ENCODE data around the gene TPK1. TPM values are rescaled to one million over a fixed set of nuclear protein-coding genes. Genes with fewer than 3 reads are reported as not detected.
"Not testable (repeated sequence)": the region's sequence is repeated elsewhere in the genome, so short reads cannot be mapped to it uniquely, and the experiment has no call there.

Gene TPK1
- total RNA-seq, 2 donors from 2014 or later: 20.3 to 21.7 TPM

DNA sequence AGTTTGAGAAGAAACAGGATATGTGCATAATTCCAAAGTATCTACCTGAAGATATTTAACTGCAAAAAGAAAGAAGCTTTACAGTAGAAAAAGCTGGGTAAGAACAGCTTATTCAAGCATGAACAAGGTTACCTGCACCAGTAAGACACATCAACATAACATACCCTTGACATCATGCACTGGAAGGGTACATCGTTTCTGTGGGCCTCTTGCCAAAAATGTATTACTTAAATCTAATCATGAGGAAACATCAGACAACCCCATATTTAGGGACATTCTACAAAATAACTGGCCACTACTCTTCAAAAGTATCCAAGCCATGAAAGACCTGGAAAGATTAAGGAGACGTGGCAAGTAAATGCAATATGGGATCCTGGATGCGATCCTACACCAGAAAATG lies 18.9 kb downstream of the TPK1 start:
- H3K36me3 Mint-ChIP-seq (ENCODE audit: low read depth): no peaks in the 10 kb centered on the region
- ATAC-seq (no peak), DNase-seq (no peak)
- peaks cover 44% of the 10 kb centered on the region for H3K4me1 Mint-ChIP-seq
- no peak overlapping the region for H3K4me3 Mint-ChIP-seq
- H3K27me3 Mint-ChIP-seq: no peaks in the 10 kb centered on the region
- peak overlapping the region; percentile 99 for H3K27ac Mint-ChIP-seq
- H3K9me3 ChIP-seq (ENCODE audit: control insufficient read depth, low read length, poor library complexity, severe bottlenecking): no peaks in the 10 kb centered on the region

DNA sequence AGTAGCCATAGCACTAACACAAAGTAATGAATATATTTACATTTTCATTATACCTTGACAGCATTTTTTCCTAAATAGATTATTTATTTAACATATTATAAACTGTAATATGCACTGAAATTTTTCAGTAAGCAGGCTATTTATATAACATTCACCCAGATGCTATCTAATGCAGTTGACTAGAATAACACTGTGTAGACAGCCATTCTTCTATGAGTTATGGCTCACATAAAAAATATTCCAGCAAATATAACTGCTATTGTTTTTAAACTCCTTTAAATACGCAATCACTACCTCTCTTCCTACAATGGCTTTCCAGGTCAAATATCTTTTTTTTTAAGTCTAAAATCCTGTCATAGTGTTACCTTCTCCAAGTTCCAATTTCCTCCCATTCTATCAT lies 21.6 kb downstream of the TPK1 start:
- DNase-seq (no peak), ATAC-seq (no peak)
- Mint-ChIP-seq H3K27me3 (no peaks in the 10 kb centered on the region), H3K36me3 (ENCODE audit: low read depth) (no peaks in the 10 kb centered on the region), H3K27ac (peak overlapping the region; percentile 90), H3K4me3 (no peak overlapping the region), H3K4me1 (peaks cover 35% of the 10 kb centered on the region)
- H3K9me3 ChIP-seq (ENCODE audit: control insufficient read depth, low read length, poor library complexity, severe bottlenecking): no peaks in the 10 kb centered on the region

DNA sequence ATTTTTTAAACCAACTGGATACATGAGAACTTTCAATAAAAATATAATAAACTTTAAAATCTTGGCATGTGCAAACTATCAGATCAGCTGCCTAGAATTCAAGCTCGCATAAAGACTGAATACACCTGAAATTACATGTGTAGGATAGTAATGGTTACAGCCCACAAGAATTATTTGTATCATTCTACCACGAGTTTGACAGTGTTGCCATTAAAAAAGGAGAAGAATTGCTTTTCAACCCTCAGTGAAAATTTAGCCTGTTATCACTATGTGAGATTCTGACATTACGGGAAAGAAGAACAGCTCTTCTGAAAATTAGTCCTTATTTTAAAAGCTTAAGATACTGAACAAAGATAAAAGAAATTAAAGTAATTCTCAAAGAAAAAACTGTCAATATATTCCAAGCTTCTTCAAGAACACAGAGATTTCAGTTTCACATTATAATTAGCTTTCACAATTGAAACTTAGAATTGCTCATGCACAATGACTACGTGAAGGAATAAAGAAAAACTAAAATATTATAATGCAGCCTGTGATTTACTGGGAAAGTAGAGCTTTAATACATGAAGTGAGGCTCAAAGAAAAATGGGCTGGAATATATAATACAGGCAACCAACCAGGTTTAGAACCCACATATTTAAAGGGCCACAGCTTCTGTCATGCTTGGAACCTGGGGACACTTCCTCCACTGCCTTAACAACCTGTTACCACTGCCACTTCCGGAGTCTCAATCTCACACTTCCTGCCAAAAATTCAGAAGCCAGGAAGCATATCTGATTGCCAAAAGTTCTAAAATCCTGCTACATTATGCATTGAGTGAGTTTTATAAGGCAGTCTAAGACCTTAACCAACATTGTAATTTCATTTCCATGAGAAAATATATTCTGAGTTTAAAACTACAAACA lies 23.2 kb downstream of the TPK1 start:
- no peaks in the 10 kb centered on the region for H3K36me3 Mint-ChIP-seq (ENCODE audit: low read depth)
- peak overlapping the region; percentile 90 for H3K27ac Mint-ChIP-seq
- peaks cover 30% of the 10 kb centered on the region for H3K4me1 Mint-ChIP-seq
- no peaks in the 10 kb centered on the region for H3K9me3 ChIP-seq (ENCODE audit: control insufficient read depth, low read length, poor library complexity, severe bottlenecking)
- DNase-seq: peak in 1 of 3 donors; percentile 18
- H3K27me3 Mint-ChIP-seq: no peaks in the 10 kb centered on the region
- ATAC-seq: peak; percentile 95
- peak overlapping the region; percentile 61 for H3K4me3 Mint-ChIP-seq

DNA sequence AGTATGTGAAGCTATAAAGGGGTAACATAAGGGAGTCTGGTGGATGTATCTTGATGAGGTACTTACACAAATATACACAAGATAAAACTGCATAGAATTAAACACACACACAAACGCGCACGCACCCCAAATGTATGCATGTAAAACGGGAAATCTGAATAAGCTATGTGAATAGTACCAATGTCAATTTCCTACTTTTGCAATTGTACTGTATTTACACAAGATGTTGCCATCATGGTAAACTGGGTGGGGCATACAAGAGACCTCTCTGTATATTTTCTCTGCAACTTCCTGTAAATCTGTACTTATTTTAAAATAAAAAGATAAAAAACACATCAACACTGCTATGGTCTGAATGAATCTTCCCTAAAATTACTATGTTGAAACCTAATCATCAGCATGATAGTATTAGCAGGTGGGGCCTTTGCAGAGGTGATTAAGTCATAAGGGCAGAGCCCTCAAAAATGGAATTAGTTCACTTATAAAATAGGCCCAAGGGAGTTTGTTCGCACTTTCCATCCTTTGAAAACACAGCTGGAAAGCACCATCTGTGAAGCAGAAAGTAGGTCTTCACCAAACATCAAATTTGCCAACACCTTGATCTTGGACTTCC lies 30.1 kb downstream of the TPK1 start:
- peaks cover 21% of the 10 kb centered on the region for H3K4me1 Mint-ChIP-seq
- DNase-seq: no peak
- H3K36me3 Mint-ChIP-seq (ENCODE audit: low read depth): peaks cover 3% of the 10 kb centered on the region
- H3K27me3 Mint-ChIP-seq: no peaks in the 10 kb centered on the region
- no peak overlapping the region for H3K4me3 Mint-ChIP-seq
- no peaks in the 10 kb centered on the region for H3K9me3 ChIP-seq (ENCODE audit: control insufficient read depth, low read length, poor library complexity, severe bottlenecking)
- H3K27ac Mint-ChIP-seq: no peak overlapping the region
- ATAC-seq: no peak

DNA sequence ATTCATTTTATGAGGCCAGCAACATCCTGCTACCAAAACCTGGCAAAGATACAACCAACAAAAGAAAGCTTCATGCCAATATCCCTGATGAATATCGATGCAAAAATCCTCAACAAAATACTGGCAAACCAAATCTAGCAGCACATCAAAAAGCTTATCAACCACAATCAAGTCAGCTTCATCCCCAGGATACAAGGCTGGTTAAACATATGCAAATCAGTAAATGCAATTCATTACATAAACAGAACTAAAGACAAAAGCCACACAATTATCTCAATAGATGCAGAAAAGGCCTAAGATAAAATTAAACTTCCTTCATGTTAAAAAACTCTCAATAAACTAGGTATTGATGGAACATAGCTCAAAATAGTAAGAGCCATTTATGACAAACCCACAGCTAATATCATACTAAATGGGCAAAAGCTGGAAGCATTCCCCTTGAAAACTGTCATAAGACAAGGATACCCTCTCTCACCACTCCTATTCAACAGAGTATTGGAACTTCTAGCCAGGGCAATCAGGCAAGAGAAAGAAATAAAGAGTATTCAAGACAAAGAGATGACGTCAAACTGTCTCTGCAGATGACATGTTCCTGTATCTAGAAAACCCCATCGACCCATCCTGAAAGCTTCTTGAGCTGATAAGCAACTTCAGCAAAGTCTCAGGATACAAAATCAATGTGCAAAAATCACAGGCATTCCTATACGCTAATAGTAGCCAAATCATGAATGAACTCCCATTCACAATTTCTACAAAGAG lies 35.0 kb downstream of the TPK1 start:
- Mint-ChIP-seq H3K4me1 (peaks cover 21% of the 10 kb centered on the region), H3K4me3 (peak overlapping the region; percentile 39)
- H3K27ac Mint-ChIP-seq; ATAC-seq; H3K36me3 Mint-ChIP-seq (ENCODE audit: low read depth); DNase-seq; H3K9me3 ChIP-seq (ENCODE audit: control insufficient read depth, low read length, poor library complexity, severe bottlenecking); H3K27me3 Mint-ChIP-seq: not testable (repeated sequence)

DNA sequence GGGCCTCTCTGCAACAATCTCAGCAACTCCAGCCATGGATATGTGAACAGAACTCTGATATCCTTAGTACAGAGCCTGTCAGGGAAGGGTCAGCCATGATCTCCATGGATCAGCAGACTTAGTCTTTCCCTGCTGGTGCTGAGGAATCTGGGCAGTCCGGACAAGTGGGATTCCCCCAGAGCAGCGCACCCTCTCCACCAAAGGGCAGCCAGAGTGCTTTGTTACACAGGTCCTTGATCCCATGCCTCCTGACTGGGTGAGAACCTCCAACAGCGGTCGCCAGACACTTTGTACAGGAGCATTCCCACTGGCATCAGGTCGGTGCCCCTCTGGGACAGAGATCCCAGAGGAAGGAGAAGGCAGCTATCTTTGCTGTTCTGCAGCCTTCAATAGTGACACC lies 38.9 kb downstream of the TPK1 start:
- Mint-ChIP-seq H3K4me3 (no peak overlapping the region), H3K36me3 (ENCODE audit: low read depth) (no peaks in the 10 kb centered on the region)

DNA sequence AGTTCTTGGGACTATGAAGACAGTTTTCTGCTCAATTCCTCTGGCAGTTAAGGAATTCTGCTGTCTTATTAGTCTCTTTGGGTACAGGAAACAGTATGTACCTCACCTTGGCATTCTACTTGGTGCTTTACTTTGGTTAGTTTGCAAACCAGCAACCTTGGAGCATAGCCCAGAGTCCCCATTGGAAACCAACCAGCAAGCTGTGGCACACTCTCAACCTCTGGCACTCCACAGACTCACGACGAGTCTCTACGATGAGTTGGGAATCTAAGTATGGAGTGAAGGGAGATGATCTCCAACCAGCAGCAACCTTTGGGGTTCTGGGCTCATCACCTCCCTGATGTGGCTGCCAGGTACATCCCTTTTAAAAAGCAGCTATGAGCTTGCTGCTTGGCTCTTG lies 43.8 kb downstream of the TPK1 start:
- Mint-ChIP-seq H3K4me3 (no peak overlapping the region), H3K4me1 (peaks cover 7% of the 10 kb centered on the region), H3K27ac (no peak overlapping the region), H3K36me3 (ENCODE audit: low read depth) (no peaks in the 10 kb centered on the region), H3K27me3 (no peaks in the 10 kb centered on the region)
- ATAC-seq: no peak
- DNase-seq: no peak
- no peaks in the 10 kb centered on the region for H3K9me3 ChIP-seq (ENCODE audit: control insufficient read depth, low read length, poor library complexity, severe bottlenecking)

More for the DNA sequence above, 38.9 kb downstream of the TPK1 start:
- no peaks in the 10 kb centered on the region for H3K9me3 ChIP-seq (ENCODE audit: control insufficient read depth, low read length, poor library complexity, severe bottlenecking)
- H3K27me3 Mint-ChIP-seq: no peaks in the 10 kb centered on the region
- no peak for ATAC-seq
- peaks cover 19% of the 10 kb centered on the region for H3K4me1 Mint-ChIP-seq
- no peak for DNase-seq
- H3K27ac Mint-ChIP-seq: peak overlapping the region; percentile 51

DNA sequence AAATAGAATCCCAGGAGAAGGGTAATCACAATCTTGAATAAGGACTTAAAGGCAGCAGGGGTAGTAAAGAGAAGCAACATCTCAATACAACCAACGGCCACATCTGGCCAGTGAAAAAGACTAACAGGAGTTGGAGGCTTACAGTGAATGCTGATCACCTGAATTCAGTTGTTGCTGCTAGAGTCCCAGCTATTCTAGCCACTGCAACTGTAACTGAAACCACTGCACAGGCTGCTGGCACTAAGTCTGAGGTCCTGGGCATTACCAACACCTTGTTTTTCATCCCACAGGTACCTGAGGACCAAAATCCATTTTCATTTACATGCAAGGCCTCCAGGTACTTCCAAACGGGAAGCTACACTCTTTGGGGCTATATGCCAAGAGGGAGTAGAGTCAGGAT lies 44.4 kb downstream of the TPK1 start:
- H3K27me3 Mint-ChIP-seq: no peaks in the 10 kb centered on the region

DNA sequence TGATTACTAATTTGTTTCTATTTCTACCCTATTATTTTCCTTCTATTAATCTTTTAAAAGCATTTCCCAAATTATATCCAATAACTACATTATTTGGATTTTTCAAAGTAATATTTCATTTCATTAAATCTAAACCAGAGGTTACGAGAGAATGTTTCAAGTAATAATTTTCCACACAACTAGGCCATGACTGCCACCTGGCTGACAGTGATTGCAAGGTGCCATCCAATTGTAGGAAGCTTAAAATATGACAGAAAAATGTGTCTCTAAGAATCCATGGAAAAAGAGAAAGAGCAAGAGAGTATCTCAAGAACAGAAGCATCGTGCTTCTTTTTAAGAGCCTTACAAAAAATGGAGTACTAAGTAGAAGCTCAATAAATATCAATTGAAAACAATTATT lies 48.7 kb downstream of the TPK1 start:
- no peaks in the 10 kb centered on the region for H3K27me3 Mint-ChIP-seq
- DNase-seq (no peak), ATAC-seq (no peak)
- H3K4me1 Mint-ChIP-seq: peaks cover 12% of the 10 kb centered on the region
- H3K9me3 ChIP-seq (ENCODE audit: control insufficient read depth, low read length, poor library complexity, severe bottlenecking): no peaks in the 10 kb centered on the region
- H3K4me3 Mint-ChIP-seq: no peak overlapping the region
- H3K27ac Mint-ChIP-seq: no peak overlapping the region
- H3K36me3 Mint-ChIP-seq (ENCODE audit: low read depth): no peaks in the 10 kb centered on the region

More for the DNA sequence above, 44.4 kb downstream of the TPK1 start:
- no peaks in the 10 kb centered on the region for H3K36me3 Mint-ChIP-seq (ENCODE audit: low read depth)
- ATAC-seq (no peak), DNase-seq (no peak)
- H3K9me3 ChIP-seq (ENCODE audit: control insufficient read depth, low read length, poor library complexity, severe bottlenecking): no peaks in the 10 kb centered on the region
- H3K27ac Mint-ChIP-seq: no peak overlapping the region
- peaks cover 11% of the 10 kb centered on the region for H3K4me1 Mint-ChIP-seq
- H3K4me3 Mint-ChIP-seq: no peak overlapping the region

DNA sequence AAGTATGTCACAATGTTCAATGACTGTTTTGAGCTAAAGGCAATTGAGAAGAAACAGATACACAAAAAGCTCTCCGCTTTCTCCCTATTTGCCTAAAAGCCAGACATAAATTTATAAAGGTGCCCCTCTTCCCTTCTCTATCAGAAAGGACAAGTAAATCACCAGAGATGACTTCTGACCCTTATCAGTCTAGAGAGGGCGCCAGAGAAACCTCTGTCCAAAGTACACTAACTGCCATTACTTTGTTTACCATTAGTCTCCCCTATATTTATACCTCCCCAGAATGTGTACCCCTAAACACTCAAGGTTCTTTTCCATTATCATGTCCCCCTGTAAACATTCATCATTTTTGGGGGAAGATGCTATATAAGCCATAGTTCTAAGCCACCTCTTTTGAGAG lies 49.3 kb downstream of the TPK1 start:
- no peak overlapping the region for H3K27ac Mint-ChIP-seq
- no peak overlapping the region for H3K4me3 Mint-ChIP-seq
- no peaks in the 10 kb centered on the region for H3K27me3 Mint-ChIP-seq
- H3K9me3 ChIP-seq (ENCODE audit: control insufficient read depth, low read length, poor library complexity, severe bottlenecking): no peaks in the 10 kb centered on the region
- ATAC-seq: peak; percentile 60
- no peak for DNase-seq
- H3K4me1 Mint-ChIP-seq: peaks cover 17% of the 10 kb centered on the region
- no peaks in the 10 kb centered on the region for H3K36me3 Mint-ChIP-seq (ENCODE audit: low read depth)

DNA sequence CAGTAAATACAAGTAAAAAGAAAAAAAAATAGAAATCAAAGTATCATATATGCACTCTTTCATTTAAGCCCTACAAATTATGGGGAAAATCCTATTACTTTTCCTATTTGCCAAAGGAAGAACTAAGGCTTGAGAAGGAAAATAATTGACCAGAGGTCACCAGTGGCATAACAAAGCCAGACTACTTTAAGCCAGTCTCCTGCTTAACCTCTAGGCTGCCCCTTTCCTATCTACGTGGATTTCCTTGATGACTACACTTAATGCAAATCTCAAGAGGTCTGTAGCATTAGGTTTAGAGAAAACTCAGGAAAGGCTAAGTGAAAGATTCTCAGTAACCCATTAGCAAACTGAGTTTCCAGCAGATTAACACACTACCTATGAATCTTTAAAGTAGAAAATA lies 49.8 kb downstream of the TPK1 start:
- Mint-ChIP-seq H3K36me3 (ENCODE audit: low read depth) (no peaks in the 10 kb centered on the region), H3K4me3 (no peak overlapping the region), H3K4me1 (peaks cover 17% of the 10 kb centered on the region), H3K27ac (no peak overlapping the region), H3K27me3 (no peaks in the 10 kb centered on the region)
- H3K9me3 ChIP-seq (ENCODE audit: control insufficient read depth, low read length, poor library complexity, severe bottlenecking): no peaks in the 10 kb centered on the region
- no peak for ATAC-seq
- DNase-seq: no peak

DNA sequence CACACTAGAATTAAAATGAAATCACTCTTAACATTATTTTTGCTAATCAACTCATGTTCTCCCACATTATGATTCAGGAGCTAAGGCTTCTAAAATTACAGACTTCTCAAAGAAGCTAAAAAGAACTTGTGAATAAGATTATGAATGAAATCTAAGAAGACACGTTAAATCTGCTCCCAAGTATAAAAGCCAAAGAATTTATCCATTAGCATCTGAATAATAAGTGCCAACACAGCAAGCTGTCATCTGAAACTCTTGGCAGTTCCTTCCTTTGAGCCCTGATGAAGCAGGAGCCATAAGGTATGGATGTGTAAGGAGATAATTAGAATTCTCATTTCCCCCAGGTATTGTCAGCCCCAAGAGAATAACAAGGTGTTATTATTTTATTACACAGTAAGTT lies 50.3 kb downstream of the TPK1 start:
- no peak overlapping the region for H3K4me3 Mint-ChIP-seq
- H3K9me3 ChIP-seq (ENCODE audit: control insufficient read depth, low read length, poor library complexity, severe bottlenecking): no peaks in the 10 kb centered on the region
- no peak for DNase-seq
- no peak overlapping the region for H3K27ac Mint-ChIP-seq
- peaks cover 15% of the 10 kb centered on the region for H3K4me1 Mint-ChIP-seq
- ATAC-seq: no peak
- H3K36me3 Mint-ChIP-seq (ENCODE audit: low read depth): no peaks in the 10 kb centered on the region
- no peaks in the 10 kb centered on the region for H3K27me3 Mint-ChIP-seq

DNA sequence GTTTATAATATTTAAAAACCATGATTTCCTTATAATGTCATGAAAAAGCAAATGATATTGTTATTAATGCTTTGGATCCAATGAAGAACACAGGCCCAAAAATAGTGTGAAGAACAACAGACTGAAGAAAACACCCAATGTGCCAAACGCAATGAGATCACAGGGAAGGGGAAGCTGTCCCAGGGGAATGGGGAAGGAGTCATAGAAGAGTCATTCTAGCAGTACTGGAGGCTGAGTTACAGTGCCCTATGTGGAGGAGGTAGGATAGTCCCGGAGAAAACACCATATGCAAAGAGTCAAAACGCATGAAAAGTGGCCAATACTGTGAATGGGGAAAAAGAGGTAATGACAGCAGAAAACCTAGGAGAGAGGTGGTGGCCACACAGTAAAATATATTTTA lies 50.9 kb downstream of the TPK1 start:
- Mint-ChIP-seq H3K4me1 (peaks cover 15% of the 10 kb centered on the region), H3K27me3 (no peaks in the 10 kb centered on the region), H3K27ac (no peak overlapping the region), H3K36me3 (ENCODE audit: low read depth) (no peaks in the 10 kb centered on the region), H3K4me3 (no peak overlapping the region)
- no peaks in the 10 kb centered on the region for H3K9me3 ChIP-seq (ENCODE audit: control insufficient read depth, low read length, poor library complexity, severe bottlenecking)
- DNase-seq (no peak), ATAC-seq (no peak)
